Right renal cortex interstitium (tissue), 3 donors: Measurements from ENCODE around the gene SZT2. TPM values are rescaled to one million over a fixed set of nuclear protein-coding genes. Genes with fewer than 3 reads are reported as not detected.
A peak's percentile ranks its signal among the peaks of the same experiment; 100 is the strongest.
"Not testable (repeated sequence)": the region's sequence is repeated elsewhere in the genome, so short reads cannot be mapped to it uniquely, and the experiment has no call there.

ENCODE experiments used
- DNase-seq, 3 donors: peaks; one replicate each; pipeline ENCODE4 v3.0.0-alpha.2; 2013; ENCODE audit warnings: low read depth in 3 of 3, low spot score in 2 of 3
- polyA plus RNA-seq, 3 donors: library from polyadenylated mRNA; unstranded; fragments of 120-200 nt; gene quantifications; one replicate each; pipeline ENCODE4 v1.2.1, GENCODE V29; 2013; ENCODE audit not compliant: insufficient read length in 3 of 3

SZT2 gene
- polyA plus RNA-seq, 3 donors: 15.9 to 17.9 (median 16.7) TPM

DNA sequence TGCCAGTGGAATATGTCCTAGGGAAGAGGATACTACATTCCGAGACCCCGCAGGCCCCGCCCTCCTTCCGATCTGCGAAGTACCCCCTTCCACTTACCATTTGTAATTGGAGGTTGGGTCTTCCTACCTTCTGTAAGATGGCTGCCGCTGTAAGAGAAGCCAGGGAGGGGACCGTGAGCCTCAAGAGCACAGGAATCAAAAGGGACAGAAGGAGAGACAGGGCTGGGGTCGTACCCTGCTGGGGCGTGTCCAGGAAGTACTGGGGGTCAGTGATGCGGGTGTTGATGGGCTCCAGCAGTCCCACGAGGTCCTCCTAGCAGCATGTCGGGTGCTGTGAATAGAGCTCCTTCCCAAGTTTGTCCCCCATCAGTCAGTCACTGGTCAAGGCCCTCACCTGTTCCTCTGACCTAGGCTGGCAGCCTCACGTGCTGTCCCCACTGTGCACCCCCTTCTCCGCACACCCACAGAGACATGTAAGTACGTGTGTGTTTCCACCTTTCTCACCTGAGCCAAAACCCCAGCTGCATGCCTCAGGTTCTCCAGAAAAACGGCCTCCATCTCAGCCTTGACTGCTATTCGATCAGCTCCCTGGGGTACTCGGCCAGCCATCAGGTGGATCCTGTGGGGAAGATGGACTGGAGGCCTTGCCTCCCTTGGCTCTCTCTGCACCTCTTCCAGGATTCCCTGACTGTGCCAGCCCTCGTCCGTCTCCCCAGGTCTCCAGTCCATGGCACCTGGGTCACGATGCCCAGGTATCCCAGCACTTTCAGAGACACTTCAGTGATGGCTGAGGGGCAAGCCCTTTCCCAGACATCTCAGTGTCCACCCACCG is 62.2 kb downstream of the SZT2 start:
- DNase-seq: no peak

DNA sequence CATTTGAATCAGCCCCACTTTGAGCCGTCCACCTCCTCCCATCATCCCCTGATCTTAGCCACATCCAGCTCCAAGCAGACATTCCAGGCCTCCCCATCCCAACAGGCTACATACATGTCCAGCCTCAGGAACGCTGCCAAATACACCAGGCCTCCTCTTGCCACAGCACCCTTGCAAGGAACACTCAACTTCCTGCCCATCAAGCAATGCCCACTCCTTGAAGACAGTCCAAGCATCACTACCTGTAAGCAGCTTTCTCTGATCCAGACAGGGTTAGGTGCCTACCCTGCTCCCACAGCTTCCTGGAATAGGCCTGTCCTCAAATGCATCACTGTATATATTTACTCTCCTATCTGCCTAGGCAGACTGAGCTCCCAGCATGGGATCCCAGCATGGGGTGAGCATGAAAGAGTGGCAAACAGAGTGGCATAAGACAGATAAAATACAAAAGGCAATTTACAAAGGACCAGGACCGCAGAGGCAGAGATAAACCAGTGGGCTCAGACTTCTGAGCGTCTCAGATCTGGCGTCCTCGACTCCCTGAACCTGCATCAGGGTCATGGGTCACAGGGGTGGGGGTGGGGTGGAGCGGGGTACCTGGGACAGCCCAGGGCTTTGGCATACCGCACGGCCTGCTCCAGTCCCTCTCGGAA is 63.2 kb downstream of the SZT2 start:
- DNase-seq: peak in 1 of 3 donors; percentile 8

DNA sequence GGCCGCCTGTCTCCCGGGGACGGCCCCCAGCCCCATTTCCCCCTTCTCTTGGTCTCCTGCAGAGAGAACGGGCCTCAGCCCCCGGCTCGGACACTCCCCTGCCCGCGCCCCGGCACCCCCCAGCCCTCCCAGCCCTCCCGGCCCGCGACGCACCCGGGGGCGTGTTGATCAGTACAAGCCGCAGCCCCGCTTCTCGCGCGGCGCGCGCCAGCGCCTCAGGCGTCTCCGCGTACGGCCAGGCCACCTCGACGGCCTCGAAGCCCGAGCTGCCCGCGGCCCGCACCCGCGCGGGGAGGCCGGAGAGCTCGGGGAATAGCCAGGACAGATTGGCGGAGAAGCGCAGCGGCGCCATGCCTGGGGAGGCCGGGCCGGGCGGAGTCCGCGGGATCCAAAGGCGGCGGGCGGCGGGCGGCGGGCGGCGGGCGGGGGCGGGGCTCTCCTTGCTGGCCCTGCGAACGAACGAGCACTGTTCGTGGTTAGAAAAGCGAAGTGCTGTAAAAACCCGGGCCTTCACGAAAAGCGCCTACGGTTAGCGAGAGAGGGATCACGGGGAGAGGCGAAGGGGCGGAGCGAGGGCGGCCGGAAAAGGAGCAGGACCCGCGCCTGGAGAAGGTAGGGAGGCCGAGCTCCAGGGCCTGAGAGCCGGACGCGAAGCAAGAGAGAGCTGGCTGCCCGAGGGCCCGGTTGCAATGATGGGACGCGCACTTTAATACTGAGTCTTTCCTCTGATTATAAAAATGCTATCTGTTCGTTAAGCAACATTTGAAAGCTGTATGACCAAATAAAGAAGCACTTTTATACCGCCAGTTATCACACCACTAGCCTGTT is 64.0 kb downstream of the SZT2 start, which contains the start of gene HYI:
Gene HYI, minus strand, starts transcription at position 490 of the 828 bp plus-strand sequence. Its CDS starts 138 bp downstream, at position 352.
- peak in 2 of 3 donors; percentile 52 to 75 for DNase-seq

DNA sequence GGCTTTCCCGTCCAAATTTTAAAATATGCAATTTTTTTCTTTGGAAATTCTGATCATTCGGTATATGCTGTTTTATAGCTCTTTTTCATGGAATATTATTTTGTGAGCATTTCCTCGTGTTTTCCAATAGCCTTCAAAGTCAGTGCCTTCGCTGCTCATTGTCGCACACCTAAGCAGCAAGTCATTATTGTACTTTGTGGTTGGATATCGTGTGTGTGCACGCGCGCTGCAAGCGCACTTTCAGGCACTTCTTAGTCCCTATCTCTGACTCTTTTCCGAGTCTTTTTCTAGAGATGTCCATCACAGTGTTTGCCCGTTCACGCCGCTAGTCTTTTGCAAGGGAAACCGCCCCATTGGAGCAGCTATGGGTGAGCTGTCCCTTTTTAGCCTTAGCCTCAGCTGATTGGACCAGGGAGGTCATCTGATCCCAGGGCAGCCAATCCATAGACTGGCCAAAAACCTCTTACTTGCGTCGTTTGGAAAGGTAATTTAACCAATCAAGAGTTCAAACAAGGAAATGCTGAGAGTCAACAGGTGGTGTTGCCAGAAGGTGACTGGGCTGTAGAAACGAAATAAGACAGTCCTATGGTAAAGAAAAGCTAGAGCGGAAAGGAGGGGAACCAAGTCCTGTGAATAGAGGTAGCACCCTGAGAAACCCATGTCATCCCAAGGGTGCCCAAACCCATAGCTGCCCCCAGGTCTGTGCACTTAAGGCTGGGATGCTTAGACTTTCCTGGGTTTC is 64.7 kb downstream of the SZT2 start:
- DNase-seq: peak in 2 of 3 donors; percentile 20 to 56

DNA sequence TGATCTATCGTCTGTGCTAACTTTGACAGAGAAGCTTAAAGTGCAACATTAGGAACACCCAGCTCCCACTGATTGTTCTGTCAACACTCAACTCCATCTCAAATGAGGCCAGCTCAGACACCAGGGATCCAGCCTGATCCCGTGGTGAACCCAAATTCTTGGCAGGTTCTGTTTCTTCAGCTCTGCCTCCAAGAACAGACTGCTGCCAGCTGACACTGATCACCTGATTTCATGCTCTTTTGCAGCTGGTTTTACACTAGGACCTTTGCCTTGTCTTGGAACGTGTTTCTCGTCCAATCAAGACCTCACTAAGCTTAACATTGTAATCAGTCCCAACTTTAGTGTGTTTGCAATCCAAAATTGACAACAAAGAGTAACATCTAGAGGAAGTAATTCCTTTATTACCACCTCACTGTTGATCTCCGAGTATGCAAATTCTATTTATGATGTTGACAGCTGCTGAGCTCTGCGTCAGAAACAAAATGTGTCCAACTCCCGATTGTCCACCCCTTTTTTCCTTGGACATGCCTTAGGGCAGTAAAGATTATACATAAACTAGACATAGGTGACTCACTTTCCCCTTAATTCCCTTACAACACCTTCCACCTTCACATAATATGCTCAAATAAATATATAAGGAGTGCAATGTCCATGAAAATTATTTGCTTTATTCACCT is 65.7 kb downstream of the SZT2 start:
- no peak for DNase-seq

DNA sequence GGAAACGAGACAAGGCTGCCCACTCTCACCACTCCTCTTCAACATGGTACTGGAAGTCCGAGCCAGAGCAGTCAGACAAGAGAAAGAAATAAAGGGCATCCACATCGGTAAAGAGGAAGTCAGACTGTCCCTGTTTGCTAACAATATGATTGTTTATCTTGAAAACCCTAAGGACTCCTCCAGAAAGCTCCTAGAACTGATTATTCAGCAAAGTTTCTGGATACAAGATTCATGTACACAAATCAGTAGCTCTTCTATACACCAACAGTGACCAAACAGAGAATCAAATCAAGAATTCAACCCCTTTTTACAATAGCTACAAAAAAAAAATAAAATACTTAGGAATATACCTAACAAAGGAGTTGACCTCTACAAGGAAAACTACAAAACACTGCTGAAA is 68.7 kb downstream of the SZT2 start:
- DNase-seq: not testable (repeated sequence)

DNA sequence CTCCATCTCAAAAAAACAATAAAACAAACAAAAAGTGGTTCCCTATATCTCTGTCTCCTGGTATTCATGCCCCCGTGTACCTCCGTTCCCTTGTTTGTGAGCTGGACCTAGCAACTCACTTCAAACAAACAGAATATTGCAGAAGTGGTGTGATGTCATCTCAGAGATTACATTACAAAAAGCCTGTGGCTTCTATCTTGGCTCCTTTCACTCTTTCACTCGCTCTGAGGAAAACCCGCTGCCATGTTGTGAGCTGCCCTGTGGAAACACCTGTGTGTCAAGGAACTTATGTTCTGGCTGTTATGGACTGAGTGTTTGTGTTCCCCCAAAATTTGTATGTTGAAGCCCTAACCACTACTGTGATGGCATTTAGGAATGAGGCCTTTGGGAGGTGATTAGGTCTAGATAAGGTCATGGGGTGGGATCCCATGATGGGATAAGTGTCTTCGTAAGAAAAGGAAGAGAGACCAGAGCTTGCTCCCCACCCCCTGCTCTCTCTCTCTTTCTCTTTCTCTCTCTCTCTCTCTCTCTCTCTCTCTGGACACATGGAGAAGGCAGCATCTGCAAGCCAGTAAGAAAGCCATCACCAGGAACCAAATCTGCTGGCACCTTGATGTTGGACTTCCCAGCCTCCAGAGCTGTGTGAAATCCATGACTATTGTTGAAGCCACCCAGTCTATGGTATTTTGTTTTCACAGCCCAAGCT is 71.4 kb downstream of the SZT2 start:
- no peak for DNase-seq

DNA sequence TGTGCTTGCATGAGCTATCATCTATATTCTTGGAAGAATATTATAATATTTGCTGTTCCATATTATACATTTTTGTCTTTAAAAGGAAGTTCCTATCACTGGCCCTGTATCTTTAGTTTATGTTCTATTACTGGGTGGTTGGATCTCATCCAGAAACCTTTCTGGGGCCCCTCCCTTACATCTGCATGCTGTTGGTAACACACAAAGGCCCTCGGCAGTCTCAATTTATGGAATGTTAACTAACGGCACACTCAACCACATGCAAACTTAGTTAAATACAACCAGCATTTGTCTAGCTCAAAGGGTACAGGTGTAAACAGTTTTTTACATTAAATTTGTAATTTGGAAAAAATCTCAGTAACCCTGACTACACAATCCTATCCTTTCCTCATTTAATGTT is 73.8 kb downstream of the SZT2 start:
- no peak for DNase-seq

DNA sequence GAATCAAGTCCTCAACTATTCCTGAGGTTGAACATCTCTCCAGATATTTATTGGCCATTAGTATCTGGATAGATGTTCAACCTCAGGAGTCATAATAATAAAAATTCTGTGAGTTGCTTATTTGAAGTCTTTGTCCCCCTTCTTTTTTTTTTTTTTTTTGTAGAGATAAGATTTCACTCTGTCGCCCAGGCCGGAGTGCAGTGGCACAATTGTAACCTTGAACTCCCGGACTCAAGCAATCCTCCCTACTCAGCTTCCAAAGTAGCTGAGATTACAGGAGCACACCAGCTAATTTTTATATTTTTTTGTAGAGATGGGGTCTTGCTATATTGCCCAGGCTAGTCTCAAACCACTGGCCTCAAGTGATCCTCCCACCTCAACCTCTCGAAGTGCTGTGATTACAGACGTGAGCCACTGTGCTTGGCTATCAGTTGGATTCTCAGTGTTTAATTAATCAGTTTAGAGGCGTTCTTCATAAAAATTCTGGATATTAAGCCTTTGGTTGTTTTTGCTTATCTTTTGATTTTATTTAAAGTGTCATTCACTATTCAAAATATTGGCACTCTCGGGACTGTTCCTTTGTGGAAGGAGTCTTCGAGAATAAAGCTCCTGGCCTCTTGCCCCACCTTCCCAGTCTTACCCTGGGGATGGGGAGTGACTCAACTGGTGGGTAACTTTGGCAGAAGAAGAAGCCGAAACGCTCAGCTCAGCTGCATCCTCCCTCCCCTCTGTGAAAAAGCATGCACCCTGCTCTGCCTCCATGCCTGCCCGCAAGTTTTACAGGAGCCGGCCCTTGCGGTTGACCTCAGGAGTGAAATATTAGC is 75.2 kb downstream of the SZT2 start:
- DNase-seq: no peak

DNA sequence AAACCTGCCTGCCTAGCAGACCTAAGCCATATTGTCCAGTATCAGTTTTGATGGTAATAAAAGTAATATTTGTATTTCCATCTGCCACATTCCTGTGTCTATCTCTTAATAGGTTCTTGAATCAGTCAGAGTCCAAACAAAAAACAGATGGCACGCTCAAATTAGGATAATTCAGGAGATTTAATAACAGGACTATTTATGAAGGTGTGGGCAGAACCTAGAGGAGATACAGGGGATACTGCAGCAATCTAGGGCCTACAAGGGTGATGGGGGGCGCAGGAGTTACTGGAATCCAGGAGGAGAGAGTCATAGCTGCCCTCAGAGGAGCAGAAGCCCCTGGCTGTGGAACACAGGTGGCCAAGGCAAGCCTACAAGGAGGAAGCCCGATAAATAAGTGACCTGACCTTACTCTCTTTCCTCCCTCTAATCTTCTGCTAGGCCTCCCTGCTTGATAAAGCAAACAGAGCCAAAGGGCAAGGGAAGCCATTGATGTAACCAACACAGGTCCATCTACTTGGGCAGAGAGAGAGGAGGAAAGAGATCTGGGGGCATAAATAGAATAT is 75.9 kb downstream of the SZT2 start:
- no peak for DNase-seq

DNA sequence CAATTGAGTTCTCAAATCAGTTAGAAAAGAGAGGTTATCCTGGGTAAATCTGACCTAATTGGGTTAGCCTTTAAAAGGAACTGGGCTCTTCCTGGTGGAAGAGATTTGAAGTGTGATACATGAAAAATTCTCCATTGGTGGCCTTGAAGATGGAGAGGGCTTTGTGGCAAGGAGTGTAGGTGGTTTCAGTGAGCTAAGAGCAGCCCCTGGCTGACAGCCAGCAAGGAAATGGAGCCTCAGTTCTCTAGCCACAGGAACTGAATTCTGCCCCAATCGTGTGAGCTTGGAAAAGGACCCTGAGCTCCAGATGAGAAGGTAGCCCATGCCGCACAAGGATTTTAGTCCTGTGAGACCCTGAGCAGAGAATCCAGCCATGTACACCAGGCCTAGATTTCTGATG is 76.7 kb downstream of the SZT2 start:
- DNase-seq: no peak

DNA sequence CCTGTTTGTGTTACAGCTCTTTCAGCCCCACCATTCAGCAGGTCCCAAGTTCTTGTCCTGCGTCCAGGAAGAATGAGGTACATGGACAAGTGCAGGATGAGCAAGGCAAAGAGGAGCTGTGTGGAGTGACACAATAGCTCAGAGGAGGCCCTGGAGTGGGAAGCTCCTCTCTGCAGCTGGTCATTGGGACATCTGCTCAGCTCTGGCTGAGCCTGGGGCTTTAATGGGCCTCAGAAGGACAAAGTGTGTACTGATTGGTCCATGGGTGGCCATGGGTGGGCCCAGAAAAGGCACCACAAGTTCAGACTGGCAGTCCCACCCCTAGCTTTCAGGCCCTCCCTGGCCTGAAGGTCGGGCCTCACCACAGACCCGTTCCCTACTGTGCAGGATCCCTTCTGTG is 78.7 kb downstream of the SZT2 start:
- no peak for DNase-seq

DNA sequence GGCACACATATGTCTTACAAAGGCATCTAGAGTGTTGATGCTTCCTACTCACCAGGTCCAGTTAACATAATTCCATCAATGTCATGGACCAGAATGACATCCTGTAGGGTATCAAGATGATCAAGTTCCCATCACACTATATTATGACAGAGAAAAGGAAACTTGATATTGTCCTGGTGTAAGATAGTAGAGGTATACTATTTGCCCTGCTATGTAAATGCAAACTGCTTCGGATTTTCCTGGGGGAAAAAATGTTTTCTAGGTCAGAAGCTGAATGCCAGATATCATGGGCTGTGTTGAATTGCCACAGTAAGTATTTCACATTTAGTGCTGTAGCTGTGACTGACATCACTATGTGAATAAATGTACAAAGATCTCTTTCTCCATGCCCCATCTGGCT is 80.2 kb downstream of the SZT2 start:
- no peak for DNase-seq

DNA sequence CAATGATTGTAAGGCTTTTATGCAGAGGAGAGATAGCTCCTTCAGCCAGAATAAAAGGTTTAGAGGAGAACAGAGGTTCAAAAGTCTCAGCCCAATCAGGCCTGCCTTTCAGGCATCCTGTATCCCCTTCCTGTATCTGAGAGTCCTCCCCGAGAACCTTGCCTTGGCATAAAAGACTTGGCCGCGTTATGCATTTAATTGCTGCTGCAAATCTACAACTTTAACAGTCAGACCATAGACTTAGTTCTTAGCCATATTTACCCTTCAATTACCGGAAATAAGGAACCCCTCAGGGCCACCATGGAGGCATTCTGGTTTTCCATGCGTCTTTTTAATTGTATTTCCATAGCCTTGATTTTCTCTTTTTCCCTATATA is 82.4 kb downstream of the SZT2 start:
- no peak for DNase-seq

DNA sequence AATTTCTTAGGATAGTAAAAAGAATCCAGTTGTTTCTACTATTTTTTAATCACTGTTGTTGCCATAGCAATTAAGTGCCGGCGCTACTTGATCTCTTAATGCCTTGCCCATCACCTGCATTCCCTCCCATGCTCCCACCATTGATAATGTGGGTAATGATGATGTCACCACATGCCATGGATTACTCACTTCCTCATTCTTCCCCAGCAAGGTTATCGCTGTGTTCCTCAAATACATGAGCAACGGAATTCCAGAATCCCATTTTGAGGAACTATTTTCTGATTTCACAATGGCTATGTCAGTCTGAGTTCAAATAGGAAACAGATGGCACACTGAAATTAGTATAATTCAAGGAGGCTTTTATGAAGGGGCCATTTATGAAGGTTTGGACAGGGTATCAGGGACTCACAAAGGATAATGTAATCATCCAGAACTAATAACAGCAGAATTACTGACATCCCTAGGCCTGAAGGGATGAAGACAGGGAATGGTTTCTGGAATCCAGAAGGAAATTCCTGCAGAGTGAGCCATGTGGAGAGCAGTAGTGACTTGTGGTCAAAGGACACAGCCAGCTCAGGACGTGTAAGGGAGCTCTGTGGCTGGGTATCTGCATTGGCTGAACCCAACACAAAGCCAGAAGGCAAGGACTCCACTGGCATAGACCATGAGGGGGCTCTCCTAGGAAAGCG is 82.9 kb downstream of the SZT2 start:
- DNase-seq: not testable (repeated sequence)

DNA sequence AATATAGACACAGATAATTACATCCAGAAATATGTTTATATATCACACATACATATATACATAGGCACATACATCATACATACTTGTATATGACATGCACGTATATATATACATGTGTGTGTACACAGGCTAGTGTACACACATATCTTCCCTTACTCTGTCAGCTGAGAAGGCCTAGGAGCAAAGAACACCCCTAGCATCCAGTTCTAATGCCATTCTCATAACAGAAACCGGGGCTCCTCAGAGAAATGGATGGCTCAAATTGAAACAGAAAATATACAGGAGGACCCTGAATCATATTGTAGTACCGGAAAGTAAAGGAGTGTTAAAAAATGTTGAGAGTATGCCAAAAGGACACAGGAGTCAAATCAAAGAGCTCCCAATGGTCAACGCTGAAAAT is 83.8 kb downstream of the SZT2 start:
- no peak for DNase-seq

DNA sequence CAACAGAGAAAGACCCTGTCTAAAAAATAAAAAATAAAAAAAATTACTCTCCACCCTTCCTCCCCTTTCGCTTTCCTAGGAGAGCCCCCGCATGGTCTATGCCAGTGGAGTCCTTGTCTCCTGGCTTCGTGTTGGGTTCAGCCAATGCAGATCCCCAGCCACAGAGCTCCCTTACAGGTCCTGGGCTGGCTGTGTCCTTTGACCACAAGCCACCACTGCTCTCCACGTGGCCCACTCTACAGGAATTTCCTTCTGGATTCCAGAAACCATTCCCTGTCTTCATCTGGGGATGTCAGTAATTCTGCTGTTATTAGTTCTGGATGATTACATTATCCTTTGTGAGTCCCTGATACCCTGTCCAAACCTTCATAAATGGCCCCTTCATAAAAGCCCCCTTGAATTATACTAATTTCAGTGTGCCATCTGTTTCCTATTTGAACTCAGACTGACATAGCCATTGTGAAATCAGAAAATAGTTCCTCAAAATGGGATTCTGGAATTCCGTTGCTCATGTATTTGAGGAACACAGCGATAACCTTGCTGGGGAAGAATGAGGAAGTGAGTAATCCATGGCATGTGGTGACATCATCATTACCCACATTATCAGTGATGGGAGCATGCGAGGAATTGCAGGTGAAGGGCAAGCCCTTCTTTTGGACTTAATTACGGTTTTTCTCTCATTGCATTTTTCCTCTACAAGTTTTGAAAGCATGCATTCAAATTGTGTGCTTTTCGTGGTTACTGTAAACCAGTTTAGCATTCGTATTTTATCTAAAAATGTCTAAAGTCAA is 86.1 kb downstream of the SZT2 start:
- not testable (repeated sequence) for DNase-seq
